ENCODE results near the gene LMX1A. TPM values are rescaled to one million over a fixed set of nuclear protein-coding genes. Genes with fewer than 3 reads are reported as not detected.
A peak's percentile ranks its signal among the peaks of the same experiment; 100 is the strongest.

The LMX1A gene
- total and polyA plus RNA-seq, 2 donors from 2014 or later = not detected

- Histone ChIP-seq H3K4me3 (ENCODE audit: low read length in 3 of 3) (peak overlapping the region; percentile 28 to 49 (median 34)), H3K27ac (ENCODE audit: low read depth in 2 of 2, low read length in 2 of 2) (no peak overlapping the region), H3K27me3 (ENCODE audit: control insufficient read depth, insufficient read depth, low read length) (peaks cover 14% of the 10 kb centered on the region), H3K9me3 (ENCODE audit: control insufficient read depth in 2 of 3, insufficient read depth in 1 of 3, low read length in 3 of 3) (no peaks in the 10 kb centered on the region), H3K36me3 (ENCODE audit: control insufficient read depth in 2 of 3, insufficient read depth in 3 of 3, low read length in 3 of 3) (no peaks in the 10 kb centered on the region), H3K9ac (ENCODE audit: low read length in 3 of 3) (no peak overlapping the region), H3K4me1 (ENCODE audit: control insufficient read depth in 2 of 3, insufficient read depth in 2 of 3, low read depth in 1 of 3, low read length in 3 of 3) (peaks cover 0 to 3% (median 0%) of the 10 kb centered on the region in 3 donors)
- no peak for TF ChIP-seq CTCF (IDR thresholded peaks at IDR 0.05; ENCODE audit: borderline replicate concordance, extremely low read depth, insufficient read depth)
- FAIRE-seq (no peak), DNase-seq (peak; percentile 51 to 65 (median 62))
- intact Hi-C loops (cut with DNase I) = no loop called here
These were observed 121.2 kb downstream of the LMX1A start for GRCh38 chr1:165235155-165235776.

GRCh38 chr1:165234149-165234548, 122.4 kb downstream of the LMX1A start:
- no peaks in the 10 kb centered on the region for H3K36me3 ChIP-seq (ENCODE audit: control insufficient read depth in 2 of 3, insufficient read depth in 3 of 3, low read length in 3 of 3)
- no peaks in the 10 kb centered on the region for H3K9me3 ChIP-seq (ENCODE audit: control insufficient read depth in 2 of 3, insufficient read depth in 1 of 3, low read length in 3 of 3)
- TF ChIP-seq CTCF (IDR thresholded peaks at IDR 0.05; ENCODE audit: borderline replicate concordance, extremely low read depth, insufficient read depth) = no peak
- FAIRE-seq (no peak), DNase-seq (no peak)
- H3K4me3 ChIP-seq (ENCODE audit: low read length in 3 of 3) = no peak overlapping the region
- peaks cover 0 to 3% (median 0%) of the 10 kb centered on the region in 3 donors for H3K4me1 ChIP-seq (ENCODE audit: control insufficient read depth in 2 of 3, insufficient read depth in 2 of 3, low read depth in 1 of 3, low read length in 3 of 3)
- intact Hi-C loops (cut with DNase I) = no loop called here
- H3K27ac ChIP-seq (ENCODE audit: low read depth in 2 of 2, low read length in 2 of 2) = no peak overlapping the region
- H3K9ac ChIP-seq (ENCODE audit: low read length in 3 of 3) = no peak overlapping the region
- H3K27me3 ChIP-seq (ENCODE audit: control insufficient read depth, insufficient read depth, low read length) = peaks cover 14% of the 10 kb centered on the region

- DNase-seq = peak in 3 of 5 donors; percentile 36 to 66 (median 57)
- no peak overlapping the region for H3K4me3 ChIP-seq (ENCODE audit: low read length in 3 of 3)
- no peaks in the 10 kb centered on the region for H3K36me3 ChIP-seq (ENCODE audit: control insufficient read depth in 2 of 3, insufficient read depth in 3 of 3, low read length in 3 of 3)
- no peaks in the 10 kb centered on the region for H3K9me3 ChIP-seq (ENCODE audit: control insufficient read depth in 2 of 3, insufficient read depth in 1 of 3, low read length in 3 of 3)
- peaks cover 6% of the 10 kb centered on the region for H3K27me3 ChIP-seq (ENCODE audit: control insufficient read depth, insufficient read depth, low read length)
- no peak for FAIRE-seq
- intact Hi-C loops (cut with DNase I) = no loop called here
- H3K4me1 ChIP-seq (ENCODE audit: control insufficient read depth in 2 of 3, insufficient read depth in 2 of 3, low read depth in 1 of 3, low read length in 3 of 3) = no peaks in the 10 kb centered on the region
- no peak overlapping the region for H3K27ac ChIP-seq (ENCODE audit: low read depth in 2 of 2, low read length in 2 of 2)
- no peak for TF ChIP-seq CTCF (IDR thresholded peaks at IDR 0.05; ENCODE audit: borderline replicate concordance, extremely low read depth, insufficient read depth)
- no peak overlapping the region for H3K9ac ChIP-seq (ENCODE audit: low read length in 3 of 3)
These were observed 127.8 kb downstream of the LMX1A start for GRCh38 chr1:165228676-165229075.

Measured in kidney (tissue), 14 donors.